GM18502 (cell line): ENCODE data around the gene LRIG1.

ENCODE experiments used
- ATAC-seq: cut with Tn5 transposase; IDR thresholded peaks from one replicate; pipeline ENCODE4 v1.9.1; 2021; ENCODE audit warnings: mild to moderate bottlenecking; ENCODE audit not compliant: unreplicated experiment, poor library complexity

The LRIG1 gene

GRCh38 chr3:66504850-66505641 lies 4.2 kb upstream of the LRIG1 start:
- no peak for ATAC-seq

GRCh38 chr3:66502981-66503380 lies 2.2 kb upstream of the LRIG1 start:
- no peak for ATAC-seq

- ATAC-seq: no peak
These were observed 1.5 kb upstream of the LRIG1 start for GRCh38 chr3:66502245-66502874.

GRCh38 chr3:66501483-66502244 lies 842 bp upstream of the LRIG1 start:
- no peak for ATAC-seq

GRCh38 chr3:66499881-66500575 lies 794 bp downstream of the LRIG1 start:
- peak; percentile 25 for ATAC-seq

GRCh38 chr3:66498687-66499621 lies 1.9 kb downstream of the LRIG1 start:
- ATAC-seq: no peak

DNA sequence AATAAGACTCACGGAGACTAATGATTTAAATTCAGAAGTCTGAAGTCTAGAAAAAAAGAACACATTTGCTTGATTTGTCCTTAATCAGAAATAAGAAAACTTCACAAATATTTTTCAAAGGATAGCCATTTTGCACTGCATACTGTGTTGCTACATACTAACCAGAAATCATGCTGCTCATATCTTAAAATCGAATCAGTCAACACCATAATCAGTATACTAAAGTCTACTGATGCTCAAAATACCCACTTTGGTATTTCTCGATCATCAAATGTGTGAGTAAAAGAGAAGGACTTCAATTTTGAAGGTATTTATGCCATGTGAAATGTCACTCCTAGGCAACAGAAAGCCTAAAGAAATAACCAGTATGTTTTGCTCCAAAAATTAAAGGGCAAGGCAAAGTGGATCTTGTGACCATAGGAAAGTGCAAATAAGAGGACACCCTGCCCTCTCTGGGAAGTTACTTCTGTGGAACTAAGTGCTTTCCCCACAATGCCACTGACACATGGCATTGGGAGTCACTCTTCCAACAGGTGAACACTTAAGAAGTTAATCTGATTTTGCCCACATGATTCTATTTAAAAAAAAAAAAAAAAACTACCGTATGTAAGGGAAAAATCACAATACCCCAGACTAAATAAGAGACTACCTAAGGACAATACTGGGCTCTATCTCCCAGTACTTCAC lies 2.7 kb downstream of the LRIG1 start:
- no peak for ATAC-seq

DNA sequence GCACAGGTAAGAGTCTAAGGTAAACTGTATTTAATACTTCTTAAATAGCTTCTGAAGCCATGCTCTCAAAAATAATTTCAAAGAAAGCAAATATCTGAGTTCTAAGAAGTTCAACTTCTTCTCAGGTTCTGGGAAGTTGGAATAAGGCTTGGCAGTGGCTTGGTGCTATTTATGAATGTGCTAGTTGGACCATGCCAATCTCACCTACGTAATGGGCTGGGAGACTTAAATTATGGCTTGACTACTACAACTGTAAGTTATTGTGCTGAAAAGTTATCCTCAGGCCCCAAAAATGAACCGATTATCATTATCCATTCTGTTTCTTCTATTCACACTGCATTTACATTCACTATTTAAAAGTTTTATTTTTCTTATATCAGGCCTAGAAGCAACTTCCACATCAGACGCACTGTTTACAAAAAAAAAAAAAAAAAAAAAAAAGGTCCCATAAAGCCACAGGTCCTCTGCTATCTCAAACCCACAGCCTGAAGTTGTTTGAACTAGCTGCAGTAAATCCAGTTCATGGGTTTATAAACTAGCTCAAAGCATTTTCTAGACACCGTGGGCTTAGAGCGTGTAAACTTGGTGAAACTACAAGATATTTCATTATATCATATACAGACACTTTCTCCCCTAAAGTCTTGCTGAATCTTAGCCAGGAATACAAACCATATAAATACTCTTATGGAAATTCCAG lies 3.4 kb downstream of the LRIG1 start:
- ATAC-seq: no peak

DNA sequence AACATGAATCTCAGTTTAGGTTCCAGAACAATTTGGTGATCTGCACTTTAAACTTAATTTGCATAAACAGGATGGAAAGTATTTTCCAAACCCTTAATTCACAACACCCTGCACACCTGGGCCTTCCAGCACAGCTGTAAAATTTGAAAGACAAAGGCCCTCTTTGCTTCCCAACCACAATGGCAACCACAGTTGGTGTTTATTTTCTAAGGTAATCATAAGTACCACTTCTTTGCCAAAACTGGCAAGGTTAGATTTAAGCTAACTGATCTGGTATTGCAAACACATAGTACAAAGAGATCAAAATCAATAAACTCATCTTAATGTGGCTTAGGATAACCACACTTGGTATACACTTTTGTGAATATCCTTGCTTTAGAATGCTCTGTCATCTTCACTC lies 4.1 kb downstream of the LRIG1 start:
- no peak for ATAC-seq

DNA sequence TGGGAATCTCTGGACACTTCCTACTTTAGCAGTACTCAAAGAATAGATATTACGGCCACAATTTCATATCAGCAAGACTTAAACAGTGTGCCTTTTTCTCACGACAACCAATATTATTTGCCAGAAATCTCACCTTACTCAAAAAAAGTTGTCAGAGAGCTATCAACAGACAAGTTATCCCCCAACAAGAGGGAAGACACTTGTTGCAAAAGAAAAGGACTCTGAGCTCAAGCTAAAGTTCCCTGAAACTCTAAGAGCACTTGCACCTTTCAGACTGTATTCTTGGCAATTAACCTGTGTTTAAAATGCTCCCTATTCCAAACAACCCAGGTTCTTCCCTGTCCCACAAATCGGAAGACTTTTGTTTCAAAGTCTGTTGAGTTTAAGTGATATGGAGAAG lies 4.5 kb downstream of the LRIG1 start:
- no peak for ATAC-seq

GRCh38 chr3:66495668-66496045 lies 5.2 kb downstream of the LRIG1 start:
- no peak for ATAC-seq

DNA sequence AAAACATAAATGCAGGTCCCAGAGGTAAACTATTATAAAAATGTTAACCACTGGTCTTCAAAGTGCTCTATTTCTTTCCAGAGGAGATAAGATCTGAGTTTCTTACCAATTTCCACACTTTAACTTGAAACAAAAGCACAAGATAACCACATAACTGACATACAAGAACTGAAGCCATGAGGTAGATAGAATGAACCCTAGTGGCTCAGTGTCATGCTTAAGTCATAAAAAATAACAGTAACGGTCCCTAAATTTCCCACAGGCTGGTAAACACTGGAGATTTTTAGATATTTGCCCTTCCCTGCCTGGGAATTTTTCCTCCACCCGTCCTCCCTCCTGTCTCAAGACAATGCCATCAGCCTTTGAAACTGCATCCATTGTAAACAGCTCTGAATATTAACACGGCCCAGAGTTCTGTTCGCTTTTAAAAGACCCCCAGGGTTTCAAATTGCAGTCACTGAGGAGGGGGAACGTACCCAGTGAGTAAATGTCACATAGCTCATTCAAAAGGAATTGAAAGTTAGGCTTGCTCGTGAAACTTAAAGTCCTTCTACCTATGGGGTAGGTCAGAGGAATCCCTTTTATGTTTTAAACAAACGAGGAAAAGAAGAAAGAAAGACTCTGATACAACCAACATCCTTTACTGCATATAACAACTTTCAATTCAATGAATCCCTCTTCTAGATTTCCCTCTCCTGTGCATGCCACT lies 5.7 kb downstream of the LRIG1 start:
- ATAC-seq: no peak

- no peak for ATAC-seq
These were observed 7.2 kb downstream of the LRIG1 start for GRCh38 chr3:66493458-66494099.

DNA sequence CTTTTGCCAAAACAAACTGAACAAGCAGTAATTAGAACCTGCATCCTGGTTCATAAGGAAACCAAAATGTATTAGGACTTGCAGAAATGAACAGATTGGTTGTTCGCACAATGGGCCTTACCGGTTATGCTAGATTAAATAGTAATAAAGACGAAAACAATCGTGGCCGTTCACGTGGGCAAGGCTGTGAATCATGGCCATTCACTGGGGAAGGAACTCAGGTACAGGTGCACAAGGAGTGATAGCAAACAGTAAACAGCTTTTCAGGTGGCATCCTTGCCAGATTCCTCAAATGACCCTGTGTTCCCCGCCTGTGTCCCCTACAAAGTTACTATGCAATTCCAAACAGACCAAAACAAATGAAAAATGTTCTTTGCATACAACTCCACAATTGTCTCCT lies 8.2 kb downstream of the LRIG1 start:
- ATAC-seq: no peak

DNA sequence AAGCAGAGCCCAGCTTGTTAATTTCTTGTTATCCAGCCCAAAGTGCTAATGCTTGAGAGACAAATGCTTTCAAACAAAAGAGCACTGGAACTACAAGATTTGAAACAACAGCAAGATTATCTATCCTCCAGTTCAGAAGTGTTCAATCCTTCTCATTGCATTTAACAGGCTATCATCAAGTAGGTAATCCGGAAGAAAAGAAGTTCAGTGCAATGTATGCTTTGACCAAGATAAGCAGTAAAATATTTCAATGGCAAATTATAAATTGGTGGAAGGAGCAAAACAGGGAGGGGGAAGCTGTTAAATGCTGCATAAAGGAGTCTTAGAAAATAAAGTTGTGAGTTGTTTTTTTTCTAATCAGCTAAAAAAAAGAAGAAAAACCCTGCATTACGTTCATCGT lies 8.8 kb downstream of the LRIG1 start:
- ATAC-seq: no peak

- no peak for ATAC-seq
These were observed 9.8 kb downstream of the LRIG1 start for GRCh38 chr3:66490984-66491383.

DNA sequence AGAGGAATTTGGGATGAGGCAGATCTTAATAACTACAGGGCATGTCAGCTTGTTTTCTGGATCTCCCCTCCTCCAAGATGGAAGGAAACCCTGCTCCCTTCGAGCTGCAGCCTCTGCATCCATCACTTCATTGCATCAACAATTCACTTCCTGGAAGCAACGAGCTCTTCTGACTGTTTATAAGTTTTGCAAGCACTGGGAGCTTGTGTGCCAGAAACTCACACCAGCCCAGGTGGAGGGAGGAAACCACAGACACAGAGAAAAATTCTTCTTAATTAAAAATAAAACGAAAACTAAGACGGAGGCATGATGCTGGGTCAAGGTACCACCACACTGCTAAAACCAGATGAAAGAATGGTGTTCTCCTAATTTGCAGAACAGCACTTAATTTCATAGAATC lies 10.6 kb downstream of the LRIG1 start:
- ATAC-seq: no peak

DNA sequence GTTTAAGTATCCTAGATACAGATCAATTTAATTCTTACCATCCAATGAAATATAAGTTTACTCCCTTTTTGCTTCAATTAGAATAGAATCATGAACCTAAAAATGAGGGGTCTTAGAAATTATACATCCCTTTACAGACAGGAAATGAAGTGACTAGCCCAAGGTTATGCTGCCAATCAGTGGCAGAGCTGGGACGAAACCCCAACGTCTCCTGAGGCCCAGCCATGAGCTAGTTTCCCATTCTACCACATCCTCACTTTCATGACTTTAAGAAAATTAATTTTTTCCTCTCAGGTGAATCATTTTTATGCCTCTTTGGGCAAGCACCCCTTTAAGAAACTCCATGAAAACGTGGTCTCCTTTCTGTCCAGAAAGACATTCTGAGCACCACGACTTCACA lies 11.2 kb downstream of the LRIG1 start:
- no peak for ATAC-seq
